Measurements from ENCODE around the gene RETREG3.
"Not testable (repeated sequence)": the region's sequence is repeated elsewhere in the genome, so short reads cannot be mapped to it uniquely, and the experiment has no call there.

The RETREG3 gene

GRCh38 chr17:42609182-42609813, at the start of gene RETREG3, which contains the start of gene TUBG1:
TSS of gene RETREG3 (minus strand) at chr17:42609374. CDS start at chr17:42609324, 50 bp downstream.
TSS of gene TUBG1 (plus strand) at chr17:42609683. CDS start at chr17:42609738, 55 bp downstream.
- peak; percentile 99 for DNase-seq (ENCODE audit: low spot score)

- no peak for DNase-seq (ENCODE audit: low spot score)
Measured at GRCh38 chr17:42657824-42658588, 48.8 kb upstream of the RETREG3 start.

- no peak for DNase-seq (ENCODE audit: low spot score)
Measured at GRCh38 chr17:42655528-42655927, 46.4 kb upstream of the RETREG3 start.

- peak; percentile 53 for DNase-seq (ENCODE audit: low spot score)
Measured at GRCh38 chr17:42653179-42654124, 44.3 kb upstream of the RETREG3 start.

- no peak for DNase-seq (ENCODE audit: low spot score)
Measured at GRCh38 chr17:42651392-42651791, 42.2 kb upstream of the RETREG3 start.

- DNase-seq (ENCODE audit: low spot score): no peak
Measured at GRCh38 chr17:42647778-42648177, 38.6 kb upstream of the RETREG3 start.

GRCh38 chr17:42642336-42642735, 33.2 kb upstream of the RETREG3 start:
- no peak for DNase-seq (ENCODE audit: low spot score)

- no peak for DNase-seq (ENCODE audit: low spot score)
Measured at GRCh38 chr17:42640121-42640520, 30.9 kb upstream of the RETREG3 start.

- DNase-seq (ENCODE audit: low spot score): no peak
Measured at GRCh38 chr17:42639525-42640113, 30.4 kb upstream of the RETREG3 start.

GRCh38 chr17:42632949-42633444, 23.8 kb upstream of the RETREG3 start:
- no peak for DNase-seq (ENCODE audit: low spot score)

GRCh38 chr17:42629411-42630009, 20.3 kb upstream of the RETREG3 start:
- DNase-seq (ENCODE audit: low spot score): no peak

GRCh38 chr17:42627032-42627764, 18.0 kb upstream of the RETREG3 start:
- not testable (repeated sequence) for DNase-seq (ENCODE audit: low spot score)

- no peak for DNase-seq (ENCODE audit: low spot score)
Measured at GRCh38 chr17:42623732-42624596, 14.8 kb upstream of the RETREG3 start.

GRCh38 chr17:42623271-42623670, 14.1 kb upstream of the RETREG3 start:
- no peak for DNase-seq (ENCODE audit: low spot score)

- DNase-seq (ENCODE audit: low spot score): not testable (repeated sequence)
Measured at GRCh38 chr17:42621987-42622386, 12.8 kb upstream of the RETREG3 start.

GRCh38 chr17:42618442-42619150, 9.4 kb upstream of the RETREG3 start:
- peak; percentile 54 for DNase-seq (ENCODE audit: low spot score)

- no peak for DNase-seq (ENCODE audit: low spot score)
Measured at GRCh38 chr17:42617956-42618431, 8.8 kb upstream of the RETREG3 start.

GRCh38 chr17:42613699-42614295, 4.6 kb upstream of the RETREG3 start:
- DNase-seq (ENCODE audit: low spot score): no peak
